Measurements from ENCODE around the gene KIF12. TPM values are rescaled to one million over a fixed set of nuclear protein-coding genes. Genes with fewer than 3 reads are reported as not detected.

The KIF12 gene
- total and polyA plus RNA-seq, 2 donors (not counting 1 experiment from before 2014, with no cell fraction given): not detected

DNA sequence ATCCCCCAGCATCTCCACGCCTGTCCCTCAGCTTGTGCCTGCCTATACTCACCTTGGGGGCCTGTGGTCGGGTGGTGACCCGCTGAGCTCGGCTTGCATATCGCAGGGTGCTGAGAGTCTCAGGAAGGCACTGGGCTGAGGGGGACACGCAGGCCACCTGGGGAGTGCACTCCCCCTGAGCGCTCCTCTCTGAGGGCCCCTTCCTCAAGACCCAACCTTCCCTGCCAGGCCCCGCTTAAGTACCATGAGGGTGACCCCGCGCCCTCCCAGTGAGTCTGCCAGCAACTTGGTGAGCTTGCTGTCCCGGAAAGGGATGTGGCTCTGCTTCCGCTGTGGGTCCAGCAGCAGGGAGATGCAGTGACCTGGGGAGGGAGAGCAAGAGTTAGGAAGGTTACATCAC, 4.1 kb downstream of the KIF12 start:
- Mint-ChIP-seq H3K4me1 (peaks cover 8% of the 10 kb centered on the region), H3K27me3 (peaks cover 43% of the 10 kb centered on the region), H3K9me3 (ENCODE audit: insufficient read depth) (no peaks in the 10 kb centered on the region), H3K27ac (no peak overlapping the region), H3K4me3 (no peak overlapping the region)
- WGBS (ENCODE audit: insufficient coverage): 91% methylated on average over 11 of the region's 12 CpGs
- H3K4me2 ChIP-seq (replicated peaks; ENCODE audit: low read depth, low read length, poor library complexity, severe bottlenecking): no peak overlapping the region
- H3K4me1 ChIP-seq (ENCODE audit: control insufficient read depth in 2 of 2, insufficient read depth in 2 of 2, low read length in 2 of 2): peaks cover 5 to 6% of the 10 kb centered on the region in 2 donors
- DNase-seq: no peak
- H3K9me3 ChIP-seq (ENCODE audit: control extremely low read depth in 1 of 3, control insufficient read depth in 2 of 3, insufficient read depth in 1 of 3, low read length in 2 of 3): peaks cover 0 to 8% (median 0%) of the 10 kb centered on the region in 3 donors
- no peak overlapping the region for H3K27ac ChIP-seq (ENCODE audit: low read length in 2 of 2)
- intact Hi-C loops (cut with micrococcal nuclease): no loop called here
- H3K4me3 ChIP-seq (ENCODE audit: control extremely low read depth in 1 of 5, extremely low read depth in 1 of 5, insufficient read depth in 1 of 5, low read depth in 2 of 5, low read length in 4 of 5): no peak overlapping the region
- ChIA-PET POLR2A (no interaction called here), CTCF (interaction anchor here (0.6 to 1.4 kb wide), 3 partner anchors 10 to 14 kb away, joined by 3 to 6 read pairs (median 5); no protein-coding TSS in a partner anchor)
- H3K79me2 ChIP-seq (ENCODE audit: control insufficient read depth, insufficient read depth, low read length): no peaks in the 10 kb centered on the region
- no peak overlapping the region for H2AFZ ChIP-seq (ENCODE audit: insufficient read depth, low read depth, low read length, poor library complexity, severe bottlenecking)
- no peak for TF ChIP-seq EZH2 (IDR thresholded peaks at IDR 0.05; ENCODE audit: borderline replicate concordance, insufficient read depth, low read depth, low read length, poor library complexity, severe bottlenecking)
- TF ChIP-seq, protein P1, sequence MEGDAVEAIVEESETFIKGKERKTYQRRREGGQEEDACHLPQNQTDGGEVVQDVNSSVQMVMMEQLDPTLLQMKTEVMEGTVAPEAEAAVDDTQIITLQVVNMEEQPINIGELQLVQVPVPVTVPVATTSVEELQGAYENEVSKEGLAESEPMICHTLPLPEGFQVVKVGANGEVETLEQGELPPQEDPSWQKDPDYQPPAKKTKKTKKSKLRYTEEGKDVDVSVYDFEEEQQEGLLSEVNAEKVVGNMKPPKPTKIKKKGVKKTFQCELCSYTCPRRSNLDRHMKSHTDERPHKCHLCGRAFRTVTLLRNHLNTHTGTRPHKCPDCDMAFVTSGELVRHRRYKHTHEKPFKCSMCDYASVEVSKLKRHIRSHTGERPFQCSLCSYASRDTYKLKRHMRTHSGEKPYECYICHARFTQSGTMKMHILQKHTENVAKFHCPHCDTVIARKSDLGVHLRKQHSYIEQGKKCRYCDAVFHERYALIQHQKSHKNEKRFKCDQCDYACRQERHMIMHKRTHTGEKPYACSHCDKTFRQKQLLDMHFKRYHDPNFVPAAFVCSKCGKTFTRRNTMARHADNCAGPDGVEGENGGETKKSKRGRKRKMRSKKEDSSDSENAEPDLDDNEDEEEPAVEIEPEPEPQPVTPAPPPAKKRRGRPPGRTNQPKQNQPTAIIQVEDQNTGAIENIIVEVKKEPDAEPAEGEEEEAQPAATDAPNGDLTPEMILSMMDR (IDR thresholded peaks at IDR 0.05): no peak
- no peak for ATAC-seq (ENCODE audit: low read depth)
- H3K9ac ChIP-seq (ENCODE audit: low read length): no peak overlapping the region
- H3K36me3 ChIP-seq (replicated peaks in 1 of 2; ENCODE audit: control extremely low read depth in 1 of 2, control insufficient read depth in 1 of 2, extremely low read depth in 1 of 2, insufficient read depth in 2 of 2, low read length in 1 of 2): no peaks in the 10 kb centered on the region
- H3K27me3 ChIP-seq (replicated peaks in 1 of 4; ENCODE audit: control extremely low read depth in 1 of 4, control insufficient read depth in 3 of 4, insufficient read depth in 4 of 4, low read length in 3 of 4): peaks cover 0 to 25% (median 5%) of the 10 kb centered on the region in 4 experiments
- no peaks in the 10 kb centered on the region for H4K20me1 ChIP-seq (ENCODE audit: control insufficient read depth, insufficient read depth, low read length, poor library complexity, severe bottlenecking)

GRCh38 chr9:114093761-114094505, 5.2 kb downstream of the KIF12 start:
- intact Hi-C loops (cut with micrococcal nuclease): no loop called here
- 87% methylated on average over 7 of the region's 9 CpGs for WGBS (ENCODE audit: insufficient coverage)
- peaks cover 0 to 25% (median 5%) of the 10 kb centered on the region in 4 experiments for H3K27me3 ChIP-seq (replicated peaks in 1 of 4; ENCODE audit: control extremely low read depth in 1 of 4, control insufficient read depth in 3 of 4, insufficient read depth in 4 of 4, low read length in 3 of 4)
- ChIA-PET CTCF (interaction anchor here (0.6 to 1.4 kb wide), 3 partner anchors 9 to 11 kb away, joined by 3 to 6 read pairs (median 5); no protein-coding TSS in a partner anchor), POLR2A (no interaction called here)
- H3K4me2 ChIP-seq (replicated peaks; ENCODE audit: low read depth, low read length, poor library complexity, severe bottlenecking): no peak overlapping the region
- H3K9me3 ChIP-seq (ENCODE audit: control extremely low read depth in 1 of 3, control insufficient read depth in 2 of 3, insufficient read depth in 1 of 3, low read length in 2 of 3): peaks cover 0 to 2% (median 0%) of the 10 kb centered on the region in 3 donors
- no peak overlapping the region for H3K4me3 ChIP-seq (ENCODE audit: control extremely low read depth in 1 of 5, extremely low read depth in 1 of 5, insufficient read depth in 1 of 5, low read depth in 2 of 5, low read length in 4 of 5)
- H3K4me3 Mint-ChIP-seq: no peak overlapping the region
- no peak for ATAC-seq (ENCODE audit: low read depth)
- no peaks in the 10 kb centered on the region for H3K79me2 ChIP-seq (ENCODE audit: control insufficient read depth, insufficient read depth, low read length)
- H3K4me1 Mint-ChIP-seq: peaks cover 8% of the 10 kb centered on the region
- DNase-seq: no peak
- H3K9ac ChIP-seq (ENCODE audit: low read length): no peak overlapping the region
- H3K36me3 ChIP-seq (replicated peaks in 1 of 2; ENCODE audit: control extremely low read depth in 1 of 2, control insufficient read depth in 1 of 2, extremely low read depth in 1 of 2, insufficient read depth in 2 of 2, low read length in 1 of 2): no peaks in the 10 kb centered on the region
- no peak overlapping the region for H3K27ac ChIP-seq (ENCODE audit: low read length in 2 of 2)
- H3K4me1 ChIP-seq (ENCODE audit: control insufficient read depth in 2 of 2, insufficient read depth in 2 of 2, low read length in 2 of 2): peaks cover 5 to 6% of the 10 kb centered on the region in 2 donors
- H3K9me3 Mint-ChIP-seq (ENCODE audit: insufficient read depth): no peaks in the 10 kb centered on the region
- H2AFZ ChIP-seq (ENCODE audit: insufficient read depth, low read depth, low read length, poor library complexity, severe bottlenecking): no peak overlapping the region
- H3K27me3 Mint-ChIP-seq: peaks cover 34% of the 10 kb centered on the region
- H3K27ac Mint-ChIP-seq: no peak overlapping the region
- no peaks in the 10 kb centered on the region for H4K20me1 ChIP-seq (ENCODE audit: control insufficient read depth, insufficient read depth, low read length, poor library complexity, severe bottlenecking)
- no peak for TF ChIP-seq EZH2 (IDR thresholded peaks at IDR 0.05; ENCODE audit: borderline replicate concordance, insufficient read depth, low read depth, low read length, poor library complexity, severe bottlenecking)
- TF ChIP-seq, protein P1 (IDR thresholded peaks at IDR 0.05): no peak
